ENCODE measurements around the gene RAP1GDS1. TPM values are rescaled to one million over a fixed set of nuclear protein-coding genes. Genes with fewer than 3 reads are reported as not detected.

Gene RAP1GDS1
- total and polyA plus RNA-seq, 2 of the 13 experiments (the other 11 are each of a cell fraction or from before 2014, with no cell fraction given) = 19.3 to 42.5 TPM

DNA sequence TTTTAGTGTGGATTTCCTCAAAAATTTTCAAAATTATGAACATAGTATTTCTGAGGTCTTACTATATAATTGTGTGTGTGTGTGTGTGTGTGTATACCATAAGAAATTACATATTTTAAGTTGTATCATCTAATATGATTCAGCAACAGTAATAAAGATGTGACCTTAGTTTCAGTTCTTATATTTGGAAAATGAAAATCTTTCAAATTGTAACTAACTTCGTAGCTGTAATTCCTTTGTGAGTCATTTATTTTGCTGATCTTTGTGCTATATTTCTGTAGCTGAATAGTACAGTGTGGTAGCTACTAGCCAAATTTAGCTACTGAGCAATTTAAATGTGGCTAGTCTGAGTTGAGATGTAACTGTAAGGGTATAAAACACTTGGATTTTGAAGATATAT, 116.4 kb downstream of the RAP1GDS1 start:
- 89% methylated on average over 1 of the region's 1 CpG for WGBS (ENCODE audit: low lambda C conversion rate)
- ChIA-PET POLR2A (no interaction called here), CTCF (ENCODE audit: low intra/inter-chr PET ratio, low total read pairs) (no interaction called here)
- intact Hi-C loops (cut with micrococcal nuclease; ENCODE audit: unreplicated experiment) (no loop called here), in situ Hi-C loops (cut with HindIII; ENCODE audit: extremely low pct_ligation_motif_present, low pct_unique_long_range_greater_than_20kb) (no loop called here)
- BruUV-seq (replicated peaks) = no TSS peak
- H2AFZ ChIP-seq (ENCODE audit: low read length) = no peak overlapping the region
- no peak overlapping the region for H3K4me2 ChIP-seq (ENCODE audit: low read depth, low read length)
- no peaks in the 10 kb centered on the region for H3K4me1 ChIP-seq (ENCODE audit: insufficient read depth, low read length)
- FAIRE-seq (no peak), DNase-seq (ENCODE audit: low spot score) (no peak), ATAC-seq (no peak)
- TF ChIP-seq ZFP37 (CRISPR knock-in tag; IDR thresholded peaks at IDR 0.05; ENCODE audit: borderline replicate concordance) = no peak
- no peak for TF ChIP-seq ZNF367 (CRISPR knock-in tag; IDR thresholded peaks at IDR 0.05; ENCODE audit: borderline replicate concordance)
- no peak for TF ChIP-seq RORA (CRISPR knock-in tag; IDR thresholded peaks at IDR 0.05)
- TF ChIP-seq, protein P1, sequence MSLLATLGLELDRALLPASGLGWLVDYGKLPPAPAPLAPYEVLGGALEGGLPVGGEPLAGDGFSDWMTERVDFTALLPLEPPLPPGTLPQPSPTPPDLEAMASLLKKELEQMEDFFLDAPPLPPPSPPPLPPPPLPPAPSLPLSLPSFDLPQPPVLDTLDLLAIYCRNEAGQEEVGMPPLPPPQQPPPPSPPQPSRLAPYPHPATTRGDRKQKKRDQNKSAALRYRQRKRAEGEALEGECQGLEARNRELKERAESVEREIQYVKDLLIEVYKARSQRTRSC (CRISPR knock-in tag; IDR thresholded peaks at IDR 0.05; ENCODE audit: low read depth) = no peak
- no peak for TF ChIP-seq GTF3A (CRISPR knock-in tag; conservative IDR thresholded peaks at IDR 0.05)
- TF ChIP-seq SIX4 (CRISPR knock-in tag; IDR thresholded peaks at IDR 0.05) = no peak
- TF ChIP-seq SOX13 (IDR thresholded peaks at IDR 0.05) = no peak
- TF ChIP-seq SOX13 (CRISPR knock-in tag; conservative IDR thresholded peaks at IDR 0.05 in 1 of 2, IDR thresholded peaks at IDR 0.05 in 1 of 2) = no peak
- TF ChIP-seq RXRB (CRISPR knock-in tag; IDR thresholded peaks at IDR 0.05; ENCODE audit: borderline replicate concordance) = no peak
- TF ChIP-seq RCOR2 (CRISPR knock-in tag; IDR thresholded peaks at IDR 0.05) = no peak
- no peak for TF ChIP-seq SALL2 (CRISPR knock-in tag; IDR thresholded peaks at IDR 0.05)
- H4K20me1 ChIP-seq (ENCODE audit: insufficient read depth, low read length) = no peaks in the 10 kb centered on the region
- no peaks in the 10 kb centered on the region for H3K9me3 ChIP-seq (ENCODE audit: low read length)
- no peaks in the 10 kb centered on the region for H3K79me2 ChIP-seq (ENCODE audit: insufficient read depth, low read length)
- no peak overlapping the region for H3K9ac ChIP-seq (ENCODE audit: insufficient read depth, low read depth, low read length)
- no peak overlapping the region for H3K4me3 ChIP-seq (replicated peaks in 1 of 3; ENCODE audit: insufficient read depth in 1 of 3, low read depth in 2 of 3, low read length in 3 of 3)
- H3K27ac ChIP-seq (ENCODE audit: extremely low read length, insufficient read depth, low read length) = no peak overlapping the region
- H3K27me3 ChIP-seq (ENCODE audit: control insufficient read depth in 1 of 2, insufficient read depth in 2 of 2, low read length in 2 of 2) = no peaks in the 10 kb centered on the region
- H3K36me3 ChIP-seq (replicated peaks in 1 of 2; ENCODE audit: control insufficient read depth in 1 of 2, insufficient read depth in 2 of 2, low read length in 2 of 2) = no peaks in the 10 kb centered on the region

All from HepG2 (cell line).